ENCODE measurements around the gene SCO1. TPM values are rescaled to one million over a fixed set of nuclear protein-coding genes. Genes with fewer than 3 reads are reported as not detected.

Gene SCO1
- total RNA-seq, 1 donor from 2014 or later, result 27.4 TPM

GRCh38 chr17:10635290-10635689 is 62.0 kb downstream of the SCO1 start:
- no peaks in the 10 kb centered on the region for H3K27me3 Mint-ChIP-seq (ENCODE audit: unreplicated experiment)

GRCh38 chr17:10633738-10634379 is 63.5 kb downstream of the SCO1 start:
- Mint-ChIP-seq H3K4me3 (ENCODE audit: unreplicated experiment) (no peak overlapping the region), H3K27me3 (ENCODE audit: unreplicated experiment) (no peaks in the 10 kb centered on the region), H3K36me3 (ENCODE audit: unreplicated experiment) (peaks cover 9% of the 10 kb centered on the region), H3K4me1 (ENCODE audit: unreplicated experiment) (peaks cover 3% of the 10 kb centered on the region), H3K9me3 (ENCODE audit: unreplicated experiment) (no peaks in the 10 kb centered on the region), H3K27ac (ENCODE audit: unreplicated experiment) (no peak overlapping the region)
- no peak for DNase-seq (ENCODE audit: extremely low spot score, unreplicated experiment)
- TF ChIP-seq CTCF (IDR thresholded peaks at IDR 0.05), result no peak

More at GRCh38 chr17:10635290-10635689, 62.0 kb downstream of the SCO1 start:
- no peak for TF ChIP-seq CTCF (IDR thresholded peaks at IDR 0.05)
- Mint-ChIP-seq H3K4me3 (ENCODE audit: unreplicated experiment) (no peak overlapping the region), H3K9me3 (ENCODE audit: unreplicated experiment) (no peaks in the 10 kb centered on the region), H3K27ac (ENCODE audit: unreplicated experiment) (no peak overlapping the region), H3K4me1 (ENCODE audit: unreplicated experiment) (peaks cover 3% of the 10 kb centered on the region), H3K36me3 (ENCODE audit: unreplicated experiment) (peaks cover 21% of the 10 kb centered on the region)
- DNase-seq (ENCODE audit: extremely low spot score, unreplicated experiment), result no peak

- H3K4me3 Mint-ChIP-seq (ENCODE audit: unreplicated experiment), result no peak overlapping the region
- H3K36me3 Mint-ChIP-seq (ENCODE audit: unreplicated experiment), result peaks cover 4% of the 10 kb centered on the region
- DNase-seq (ENCODE audit: extremely low spot score, unreplicated experiment), result no peak
- H3K4me1 Mint-ChIP-seq (ENCODE audit: unreplicated experiment), result peaks cover 3% of the 10 kb centered on the region
- no peaks in the 10 kb centered on the region for H3K9me3 Mint-ChIP-seq (ENCODE audit: unreplicated experiment)
- H3K27me3 Mint-ChIP-seq (ENCODE audit: unreplicated experiment), result no peaks in the 10 kb centered on the region
- no peak overlapping the region for H3K27ac Mint-ChIP-seq (ENCODE audit: unreplicated experiment)
- no peak for TF ChIP-seq CTCF (IDR thresholded peaks at IDR 0.05)
Measured at GRCh38 chr17:10631701-10632100, 65.6 kb downstream of the SCO1 start.

GRCh38 chr17:10631048-10631700 is 66.2 kb downstream of the SCO1 start:
- Mint-ChIP-seq H3K27me3 (ENCODE audit: unreplicated experiment) (no peaks in the 10 kb centered on the region), H3K4me3 (ENCODE audit: unreplicated experiment) (no peak overlapping the region), H3K9me3 (ENCODE audit: unreplicated experiment) (no peaks in the 10 kb centered on the region), H3K36me3 (ENCODE audit: unreplicated experiment) (peaks cover 4% of the 10 kb centered on the region), H3K4me1 (ENCODE audit: unreplicated experiment) (peaks cover 3% of the 10 kb centered on the region), H3K27ac (ENCODE audit: unreplicated experiment) (no peak overlapping the region)
- peak; percentile 87 for TF ChIP-seq CTCF (IDR thresholded peaks at IDR 0.05)
- no peak for DNase-seq (ENCODE audit: extremely low spot score, unreplicated experiment)

GRCh38 chr17:10629706-10630105 is 67.6 kb downstream of the SCO1 start:
- peaks cover 3% of the 10 kb centered on the region for H3K4me1 Mint-ChIP-seq (ENCODE audit: unreplicated experiment)
- no peak for DNase-seq (ENCODE audit: extremely low spot score, unreplicated experiment)
- H3K27ac Mint-ChIP-seq (ENCODE audit: unreplicated experiment), result no peak overlapping the region
- H3K27me3 Mint-ChIP-seq (ENCODE audit: unreplicated experiment), result peaks cover 6% of the 10 kb centered on the region
- no peak for TF ChIP-seq CTCF (IDR thresholded peaks at IDR 0.05)
- no peaks in the 10 kb centered on the region for H3K9me3 Mint-ChIP-seq (ENCODE audit: unreplicated experiment)
- H3K4me3 Mint-ChIP-seq (ENCODE audit: unreplicated experiment), result no peak overlapping the region
- peaks cover under 1% of the 10 kb centered on the region for H3K36me3 Mint-ChIP-seq (ENCODE audit: unreplicated experiment)
